Measurements from ENCODE around the gene TSPOAP1. TPM values are rescaled to one million over a fixed set of nuclear protein-coding genes. Genes with fewer than 3 reads are reported as not detected.

TSPOAP1 gene
- total RNA-seq, 1 donor from 2014 or later, result 22.6 TPM

DNA sequence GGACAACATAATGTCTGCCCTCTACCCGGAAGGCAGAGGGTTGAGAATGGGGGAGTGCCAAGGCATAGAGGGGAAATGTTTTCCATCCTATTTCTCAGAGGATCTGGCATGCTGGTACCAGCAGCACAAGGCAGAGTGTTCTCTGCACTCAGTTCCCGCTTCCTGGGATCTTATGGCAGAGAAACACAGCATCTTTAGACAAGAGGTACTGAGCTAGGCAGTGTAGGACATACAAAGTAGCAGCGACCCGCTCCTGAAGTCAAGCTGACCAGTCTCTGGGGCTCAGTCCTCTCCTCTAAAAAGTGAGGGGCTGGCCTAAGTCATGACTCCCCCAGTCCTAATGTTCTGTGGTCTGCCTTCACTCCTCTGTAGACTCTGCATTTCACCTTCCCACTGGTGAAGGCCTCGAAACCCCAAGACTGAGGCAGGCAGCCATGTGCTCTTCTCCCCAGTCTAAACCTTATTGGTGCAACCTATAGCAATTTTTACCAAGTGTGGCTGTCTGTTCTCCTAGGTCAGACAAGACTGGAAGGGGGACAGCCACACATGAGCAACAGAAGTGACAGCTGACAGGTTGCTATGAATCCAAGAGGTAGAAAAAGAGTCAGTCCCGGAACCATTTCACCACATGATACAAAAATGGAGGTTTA, 11.3 kb upstream of the TSPOAP1 start:
- intact Hi-C loops (cut with micrococcal nuclease), result loop anchor here (2.0 to 10.0 kb wide), 8 partner anchors 13 to 1502 kb away; partner anchors contain the start of genes PRR11, SKA2, SUPT4H1 and VEZF1
- Mint-ChIP-seq H3K27ac (peak overlapping the region; percentile 100), H3K4me1 (peaks cover 70% of the 10 kb centered on the region), H3K27me3 (no peaks in the 10 kb centered on the region), H3K9me3 (no peaks in the 10 kb centered on the region), H3K4me3 (peak overlapping the region; percentile 91), H3K36me3 (ENCODE audit: low read depth) (peaks cover 51% of the 10 kb centered on the region)
- peak; percentile 77 for DNase-seq

DNA sequence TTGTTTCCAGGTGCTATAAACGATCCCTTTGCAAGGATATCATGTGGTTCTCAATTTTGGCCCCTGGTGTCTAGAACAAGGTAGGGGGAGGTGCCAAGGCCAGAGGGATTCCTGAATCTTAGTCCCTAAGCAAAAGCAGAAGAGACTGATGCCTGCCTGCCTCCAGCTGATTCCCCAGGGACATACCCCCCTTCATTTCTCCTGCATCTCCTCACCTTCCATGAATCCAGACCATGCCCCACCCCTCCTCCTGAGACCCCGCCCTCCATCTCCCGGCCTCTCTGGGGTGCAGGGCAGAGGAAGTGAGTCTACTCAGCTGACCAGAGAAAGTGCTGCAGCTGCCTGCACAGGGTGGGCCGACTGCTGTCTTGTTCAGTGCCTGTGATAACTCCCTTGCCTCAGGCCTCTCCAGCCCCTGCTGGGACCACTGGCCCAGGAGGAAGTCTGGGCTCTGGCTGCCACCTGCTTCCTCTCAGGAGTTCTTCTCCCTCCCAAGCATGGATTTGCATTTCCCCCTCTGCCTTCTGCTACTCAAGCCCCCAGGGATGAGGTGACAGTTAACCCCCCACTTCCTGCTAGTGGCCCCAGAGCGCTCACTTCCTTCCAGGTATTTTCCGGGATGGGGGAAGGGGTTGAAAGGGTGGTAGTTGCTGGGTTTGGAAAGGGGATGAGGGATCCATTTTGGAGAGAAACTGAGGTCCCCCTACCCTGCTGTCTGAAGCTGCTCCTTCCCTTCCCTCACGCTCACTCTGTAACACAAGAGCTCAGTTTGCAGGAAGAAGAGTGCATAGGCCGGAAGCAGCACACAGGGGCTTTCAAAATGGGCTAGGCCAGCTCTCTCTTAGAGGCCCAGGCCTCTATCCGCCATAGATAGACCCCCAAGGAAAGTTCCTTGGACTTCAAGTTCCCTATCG, 10.5 kb upstream of the TSPOAP1 start:
- no peaks in the 10 kb centered on the region for H3K27me3 Mint-ChIP-seq
- H3K4me3 Mint-ChIP-seq, result peak overlapping the region; percentile 91
- intact Hi-C loops (cut with micrococcal nuclease), result loop anchor here (1.0 to 10.0 kb wide), 9 partner anchors 10 to 1503 kb away; partner anchors contain the start of genes PRR11, SKA2, SUPT4H1 and VEZF1
- no peaks in the 10 kb centered on the region for H3K9me3 Mint-ChIP-seq
- DNase-seq, result peak; percentile 92
- peaks cover 50% of the 10 kb centered on the region for H3K36me3 Mint-ChIP-seq (ENCODE audit: low read depth)
- H3K27ac Mint-ChIP-seq, result peak overlapping the region; percentile 100
- peaks cover 69% of the 10 kb centered on the region for H3K4me1 Mint-ChIP-seq

DNA sequence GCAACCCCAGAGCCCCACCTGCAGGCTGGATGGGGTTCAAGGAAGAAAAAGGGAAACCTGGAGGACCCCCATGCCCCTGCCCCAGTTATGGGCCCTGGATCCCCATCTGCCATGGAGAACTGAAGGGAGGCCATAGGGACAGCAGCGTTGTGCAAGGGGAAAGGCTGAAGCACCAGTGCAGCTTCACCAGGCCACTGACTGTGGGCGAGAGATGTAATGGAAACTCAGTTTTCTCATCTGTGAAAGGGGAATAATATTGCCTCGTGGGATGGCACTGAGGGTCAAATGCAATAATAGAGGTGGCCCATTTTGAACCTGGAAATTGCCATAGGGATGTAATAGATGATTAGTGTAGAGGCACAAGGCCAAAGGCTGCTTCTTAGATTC, 9.9 kb upstream of the TSPOAP1 start:
- H3K4me3 Mint-ChIP-seq, result peak overlapping the region; percentile 91
- intact Hi-C loops (cut with micrococcal nuclease), result loop anchor here (1.0 to 10.0 kb wide), 9 partner anchors 9 to 1504 kb away; partner anchors contain the start of genes PRR11, SKA2, SUPT4H1 and VEZF1
- peaks cover 66% of the 10 kb centered on the region for H3K4me1 Mint-ChIP-seq
- peaks cover 45% of the 10 kb centered on the region for H3K36me3 Mint-ChIP-seq (ENCODE audit: low read depth)
- H3K27me3 Mint-ChIP-seq, result no peaks in the 10 kb centered on the region
- H3K27ac Mint-ChIP-seq, result peak overlapping the region; percentile 100
- H3K9me3 Mint-ChIP-seq, result no peaks in the 10 kb centered on the region
- DNase-seq, result no peak

DNA sequence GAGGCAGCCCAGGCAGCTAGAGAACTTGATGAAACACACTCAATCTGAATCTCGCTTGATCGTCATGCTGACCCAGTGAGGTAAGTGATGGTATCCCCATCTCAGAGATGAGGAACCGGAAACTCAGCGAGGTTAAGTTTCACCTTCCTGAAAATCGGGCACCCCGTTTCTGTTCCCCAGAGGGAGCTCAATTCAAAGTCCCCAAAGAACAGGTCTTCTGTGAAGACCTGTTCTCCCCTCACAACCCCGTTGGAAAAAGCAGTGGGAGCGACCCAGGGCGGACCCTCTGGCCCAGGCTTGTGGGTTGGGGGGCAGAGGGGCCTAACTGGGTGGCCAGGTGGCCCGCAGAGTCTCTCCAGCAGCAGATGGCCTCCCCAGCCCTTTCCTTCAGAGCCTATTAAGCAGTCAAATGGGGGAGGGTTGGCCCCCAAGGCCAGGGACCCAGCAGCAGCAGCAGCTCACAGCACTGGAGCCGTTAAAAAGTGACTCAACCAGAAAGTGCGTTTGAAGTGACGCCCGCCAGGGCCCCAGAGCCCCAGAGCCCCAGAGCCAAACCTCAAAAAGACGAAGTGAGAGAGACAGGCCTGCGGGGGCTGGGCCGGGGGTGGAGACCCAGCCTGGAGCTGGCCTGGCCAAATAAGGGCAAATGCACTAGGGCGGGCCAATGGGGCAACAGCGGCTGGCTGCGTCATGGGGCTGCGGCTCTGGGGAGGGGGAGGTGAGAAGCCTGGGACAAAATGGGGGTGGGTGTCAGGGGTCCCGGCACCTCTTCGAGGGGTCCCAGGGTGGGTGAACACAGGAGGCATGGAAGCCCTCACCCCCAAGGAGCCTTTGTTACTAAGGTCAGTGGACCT, 9.2 kb upstream of the TSPOAP1 start:
- Mint-ChIP-seq H3K4me1 (peaks cover 59% of the 10 kb centered on the region), H3K27me3 (no peaks in the 10 kb centered on the region)

DNA sequence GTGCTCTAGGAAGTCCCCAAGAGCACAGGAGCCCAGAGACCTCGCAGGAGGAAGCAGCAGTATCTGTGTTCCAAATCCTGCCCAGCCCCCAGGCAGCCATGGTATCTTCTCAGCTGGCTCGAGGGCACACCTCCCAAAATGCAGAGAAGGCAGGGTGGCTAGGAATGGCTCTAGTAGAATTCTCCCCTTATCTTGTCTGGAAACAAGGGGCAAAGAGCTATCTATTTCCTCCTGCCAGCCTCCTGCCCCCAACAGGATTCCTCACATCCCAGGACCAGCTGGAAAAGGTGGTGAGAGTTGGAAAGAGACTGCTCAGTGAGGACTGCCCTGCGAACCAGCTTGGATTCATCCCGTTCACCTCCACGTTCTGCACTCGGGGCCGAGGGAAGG, 8.6 kb upstream of the TSPOAP1 start:
- intact Hi-C loops (cut with micrococcal nuclease), result loop anchor here (5.0 to 10.0 kb wide), 7 partner anchors 180 to 1505 kb away; partner anchors contain the start of genes PRR11, SKA2 and VEZF1
- peak overlapping the region; percentile 100 for H3K27ac Mint-ChIP-seq
- peaks cover 1% of the 10 kb centered on the region for H3K27me3 Mint-ChIP-seq
- peak; percentile 88 for DNase-seq
- peaks cover 39% of the 10 kb centered on the region for H3K36me3 Mint-ChIP-seq (ENCODE audit: low read depth)
- peaks cover 1% of the 10 kb centered on the region for H3K9me3 Mint-ChIP-seq
- H3K4me3 Mint-ChIP-seq, result peak overlapping the region; percentile 91
- peaks cover 55% of the 10 kb centered on the region for H3K4me1 Mint-ChIP-seq

More for the DNA sequence above, 9.2 kb upstream of the TSPOAP1 start:
- H3K4me3 Mint-ChIP-seq, result peak overlapping the region; percentile 91
- H3K36me3 Mint-ChIP-seq (ENCODE audit: low read depth), result peaks cover 43% of the 10 kb centered on the region
- peak overlapping the region; percentile 100 for H3K27ac Mint-ChIP-seq
- peak; percentile 98 for DNase-seq
- intact Hi-C loops (cut with micrococcal nuclease), result loop anchor here (1.0 to 10.0 kb wide), 9 partner anchors 9 to 1504 kb away; partner anchors contain the start of genes PRR11, SKA2, SUPT4H1 and VEZF1
- no peaks in the 10 kb centered on the region for H3K9me3 Mint-ChIP-seq

DNA sequence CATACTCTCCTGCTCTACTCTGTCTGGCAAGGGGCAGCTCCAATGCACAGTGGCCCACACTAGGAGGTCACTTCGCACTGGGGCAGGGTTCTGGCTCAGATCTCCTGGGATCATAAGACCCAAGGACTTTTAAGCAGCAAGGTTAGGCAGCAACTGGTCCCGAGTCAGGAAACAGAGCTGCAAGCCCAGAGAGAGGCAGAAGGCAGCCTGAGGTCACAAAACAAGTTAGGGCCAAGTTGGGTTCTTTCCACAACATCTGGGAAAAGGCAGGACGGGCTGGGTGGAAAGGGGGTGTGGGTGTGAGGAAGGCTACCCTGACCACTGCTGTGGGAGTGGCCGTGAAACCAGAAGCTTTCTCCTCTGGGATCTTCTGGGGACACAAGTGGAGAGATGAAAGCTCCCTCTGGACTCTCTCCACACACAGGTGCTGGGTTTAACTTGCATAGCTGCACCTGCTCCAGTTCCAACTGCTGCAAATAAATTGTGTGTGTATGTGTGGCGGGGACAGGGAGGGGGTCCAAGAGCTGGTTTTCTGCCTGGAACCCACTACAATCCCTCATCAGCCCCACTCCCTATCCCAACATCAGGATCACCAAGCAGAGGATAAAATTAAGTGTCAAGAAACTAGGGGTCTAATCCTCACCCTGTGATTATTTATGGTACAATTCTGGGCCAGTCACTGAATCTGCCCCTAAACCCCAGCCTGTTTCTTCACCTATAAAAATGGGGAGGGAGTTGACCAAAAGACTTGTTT, 8.0 kb upstream of the TSPOAP1 start:
- Mint-ChIP-seq H3K9me3 (peaks cover 4% of the 10 kb centered on the region), H3K27me3 (peaks cover 4% of the 10 kb centered on the region), H3K36me3 (ENCODE audit: low read depth) (peaks cover 39% of the 10 kb centered on the region), H3K4me3 (peak overlapping the region; percentile 91), H3K27ac (peak overlapping the region; percentile 100), H3K4me1 (peaks cover 54% of the 10 kb centered on the region)
- DNase-seq, result peak; percentile 77
- intact Hi-C loops (cut with micrococcal nuclease), result loop anchor here (5.0 to 10.0 kb wide), 7 partner anchors 181 to 1506 kb away; partner anchors contain the start of genes PRR11, SKA2 and VEZF1

DNA sequence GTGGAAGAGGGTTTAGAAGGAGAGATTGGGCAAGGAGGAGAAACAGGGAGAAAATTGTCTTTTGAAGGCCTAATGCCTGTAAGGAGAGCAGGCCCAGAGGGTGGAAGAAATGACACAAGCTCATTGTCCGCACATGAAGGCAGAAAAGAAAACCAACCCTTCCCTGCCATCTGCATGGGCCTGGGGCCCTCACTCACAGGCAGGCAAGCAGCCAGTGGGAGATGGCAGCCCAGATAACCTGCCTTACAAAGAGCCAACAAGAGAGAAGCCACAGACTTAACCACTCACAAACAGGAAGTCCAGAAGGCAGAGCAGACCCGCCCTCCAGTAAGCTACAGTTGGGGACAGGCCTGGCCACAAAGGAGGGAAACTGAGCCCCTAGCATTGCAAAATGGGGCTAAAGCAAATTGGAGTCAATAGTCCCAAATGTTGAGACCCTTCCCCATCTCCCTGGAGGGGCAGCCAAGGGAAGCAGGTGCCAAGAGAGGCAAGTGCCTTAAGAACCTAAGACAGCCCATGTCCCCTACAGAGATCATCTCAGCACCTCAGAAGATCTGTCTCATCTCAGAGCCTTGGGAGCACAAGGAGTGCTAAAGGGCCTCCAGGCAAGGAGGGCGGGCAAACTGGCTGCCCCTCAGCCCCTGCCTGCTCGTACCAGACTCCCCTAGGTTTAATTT, 7.3 kb upstream of the TSPOAP1 start:
- Mint-ChIP-seq H3K4me3 (peak overlapping the region; percentile 91), H3K27me3 (peaks cover 4% of the 10 kb centered on the region), H3K27ac (peak overlapping the region; percentile 100), H3K9me3 (peaks cover 4% of the 10 kb centered on the region), H3K4me1 (peaks cover 54% of the 10 kb centered on the region), H3K36me3 (ENCODE audit: low read depth) (peaks cover 42% of the 10 kb centered on the region)
- intact Hi-C loops (cut with micrococcal nuclease), result loop anchor here (5.0 to 10.0 kb wide), 7 partner anchors 181 to 1506 kb away; partner anchors contain the start of genes PRR11, SKA2 and VEZF1
- DNase-seq, result peak; percentile 94

DNA sequence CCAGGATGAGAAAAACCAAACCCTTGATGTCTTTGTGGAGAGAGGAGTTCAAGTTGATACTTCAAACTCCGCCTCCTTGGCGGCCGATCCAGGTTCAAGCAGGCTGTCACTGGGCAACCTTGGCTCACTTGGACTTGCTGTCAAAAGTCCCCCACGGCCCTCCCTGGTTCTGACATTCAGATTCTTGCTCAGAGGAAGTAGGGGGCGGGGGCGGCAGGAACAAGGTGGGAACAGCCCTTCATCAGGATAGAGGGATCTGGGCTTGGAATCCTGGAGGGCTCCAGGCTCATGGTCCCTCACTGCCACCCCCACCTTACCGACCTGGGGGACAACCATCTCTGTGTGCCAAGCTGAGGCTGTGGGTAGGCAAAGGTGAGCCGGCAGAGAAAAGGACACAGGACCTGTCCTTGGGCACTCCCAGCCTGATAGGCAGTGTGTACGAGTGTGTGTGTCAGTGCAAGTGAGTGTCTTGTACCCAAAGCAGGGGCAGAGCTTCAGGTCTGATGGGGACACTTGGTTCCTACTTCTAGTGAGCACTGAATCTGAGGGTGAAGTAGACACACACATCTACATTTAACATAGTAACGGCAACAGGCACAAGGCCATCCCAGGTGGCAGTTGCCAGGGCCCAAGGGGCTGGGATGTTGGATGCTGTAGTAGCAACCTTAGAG, 6.6 kb upstream of the TSPOAP1 start:
- DNase-seq, result peak; percentile 82
- H3K27me3 Mint-ChIP-seq, result peaks cover 4% of the 10 kb centered on the region
- H3K4me1 Mint-ChIP-seq, result peaks cover 55% of the 10 kb centered on the region
- intact Hi-C loops (cut with micrococcal nuclease), result loop anchor here (5.0 to 10.0 kb wide), 7 partner anchors 182 to 1507 kb away; partner anchors contain the start of genes PRR11, SKA2 and VEZF1
- peaks cover 4% of the 10 kb centered on the region for H3K9me3 Mint-ChIP-seq
- H3K36me3 Mint-ChIP-seq (ENCODE audit: low read depth), result peaks cover 42% of the 10 kb centered on the region
- peak overlapping the region; percentile 100 for H3K27ac Mint-ChIP-seq
- H3K4me3 Mint-ChIP-seq, result peak overlapping the region; percentile 91

DNA sequence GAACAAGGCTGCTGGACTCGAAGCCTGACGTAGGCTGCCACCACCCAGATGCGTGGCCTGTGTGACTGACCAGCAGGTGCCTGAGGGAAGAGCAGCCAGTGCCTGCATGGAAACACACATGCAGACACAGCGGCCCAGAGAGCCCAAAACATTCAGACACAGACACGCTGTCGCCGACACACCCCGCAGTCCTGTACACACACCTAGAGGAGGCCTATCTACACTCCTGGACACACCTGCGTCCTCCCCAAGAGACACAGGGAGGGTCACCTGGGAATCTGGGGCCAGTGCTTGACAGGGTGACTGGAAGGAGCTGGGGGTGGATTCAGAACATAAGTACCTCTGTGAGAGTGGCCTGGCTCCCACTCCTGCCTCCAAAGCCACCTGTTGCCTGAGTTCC, 6.1 kb upstream of the TSPOAP1 start:
- intact Hi-C loops (cut with micrococcal nuclease), result loop anchor here (5.0 to 10.0 kb wide), 7 partner anchors 183 to 1508 kb away; partner anchors contain the start of genes PRR11, SKA2 and VEZF1
- H3K36me3 Mint-ChIP-seq (ENCODE audit: low read depth), result peaks cover 42% of the 10 kb centered on the region
- no peak for DNase-seq
- H3K27me3 Mint-ChIP-seq, result peaks cover 4% of the 10 kb centered on the region
- H3K27ac Mint-ChIP-seq, result peak overlapping the region; percentile 100
- H3K4me1 Mint-ChIP-seq, result peaks cover 55% of the 10 kb centered on the region
- peak overlapping the region; percentile 91 for H3K4me3 Mint-ChIP-seq
- H3K9me3 Mint-ChIP-seq, result peaks cover 4% of the 10 kb centered on the region

DNA sequence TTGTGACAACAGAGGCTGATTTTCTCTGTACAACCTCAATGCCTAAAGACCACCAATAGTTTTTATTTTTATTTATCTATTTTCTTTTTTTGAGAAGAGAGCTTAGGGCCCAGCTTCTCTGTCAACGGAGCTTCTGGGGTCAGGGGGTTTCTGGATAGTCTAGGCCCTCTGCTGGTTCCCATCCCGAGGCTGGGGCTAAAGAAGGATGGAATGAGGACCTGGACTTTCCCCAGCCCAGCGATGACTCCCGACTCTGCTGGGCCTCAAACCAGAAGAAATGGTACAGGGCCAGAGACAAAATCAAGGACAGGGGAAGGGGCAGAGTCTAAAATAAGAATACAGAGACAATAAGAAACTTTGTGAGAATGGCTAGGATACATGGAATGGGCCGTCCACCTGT, 5.7 kb upstream of the TSPOAP1 start:
- H3K4me1 Mint-ChIP-seq, result peaks cover 54% of the 10 kb centered on the region
- peaks cover 4% of the 10 kb centered on the region for H3K9me3 Mint-ChIP-seq
- peak overlapping the region; percentile 91 for H3K4me3 Mint-ChIP-seq
- DNase-seq, result no peak
- H3K36me3 Mint-ChIP-seq (ENCODE audit: low read depth), result peaks cover 42% of the 10 kb centered on the region
- H3K27me3 Mint-ChIP-seq, result peaks cover 4% of the 10 kb centered on the region
- intact Hi-C loops (cut with micrococcal nuclease), result loop anchor here (10.0 kb wide), 2 partner anchors 821 to 1451 kb away; partner anchors contain the start of genes PRR11 and SKA2
- H3K27ac Mint-ChIP-seq, result peak overlapping the region; percentile 100

DNA sequence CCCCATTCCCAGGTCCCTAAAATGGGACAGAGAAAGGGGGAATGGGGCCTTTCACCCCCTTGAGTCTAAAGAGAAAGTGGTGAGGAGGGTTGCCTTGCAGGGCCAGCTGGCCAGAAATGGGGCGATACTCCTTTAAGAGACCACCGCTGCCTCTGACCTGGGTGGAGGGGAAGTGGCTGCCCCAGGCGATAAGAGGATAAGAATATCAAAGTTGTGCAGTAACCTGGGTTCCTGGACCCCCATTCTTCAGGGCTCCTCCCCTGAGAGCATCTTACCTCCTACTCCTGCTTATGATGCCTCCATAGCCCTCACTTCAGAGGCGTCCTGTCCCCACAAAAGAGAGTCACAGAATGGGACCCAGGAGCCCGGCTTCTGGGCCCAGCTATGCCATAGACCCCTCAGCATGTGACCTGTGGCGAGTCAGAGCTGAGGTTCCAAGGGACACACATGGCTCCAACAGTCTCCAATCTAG, 5.2 kb upstream of the TSPOAP1 start:
- peaks cover 56% of the 10 kb centered on the region for H3K4me1 Mint-ChIP-seq
- peaks cover 4% of the 10 kb centered on the region for H3K9me3 Mint-ChIP-seq
- H3K27ac Mint-ChIP-seq, result peak overlapping the region; percentile 100
- H3K36me3 Mint-ChIP-seq (ENCODE audit: low read depth), result peaks cover 44% of the 10 kb centered on the region
- H3K4me3 Mint-ChIP-seq, result peak overlapping the region; percentile 91
- peaks cover 4% of the 10 kb centered on the region for H3K27me3 Mint-ChIP-seq
- peak; percentile 81 for DNase-seq
- intact Hi-C loops (cut with micrococcal nuclease), result loop anchor here (10.0 kb wide), 2 partner anchors 821 to 1451 kb away; partner anchors contain the start of genes PRR11 and SKA2
